HepG2 (cell line): ENCODE results near the gene C2CD4A. TPM values are rescaled to one million over a fixed set of nuclear protein-coding genes. Genes with fewer than 3 reads are reported as not detected.

Experiments
- ATAC-seq: fragments of 200-7000 bp; cut with Tn5 transposase; 3 replicates; pipeline ENCODE4 v1.9.1; 2020; ENCODE audit warnings: mild to moderate bottlenecking, moderate library complexity
- BruUV-seq: library from RNA; stranded (reverse); fragments of 400-500 nt; replicated peaks from 2 replicates; lab custom pipeline; 2021; lab: Mats Ljungman, UMichigan
- CTCF ChIA-PET: fragments of 300-600 bp; formaldehyde crosslinking; extraction: SDS; loops from one replicate; lab custom pipeline; 2021; ENCODE audit warnings: low total read pairs, inconsistent platforms, low intra/inter-chr PET ratio; lab: Yijun Ruan, JAX
- POLR2A ChIA-PET: fragments of 350-600 bp; sonication (Branson Sonifier 250); formaldehyde crosslinking; loops from one replicate; lab custom pipeline; 2020; ENCODE audit warnings: antibody characterized with exemption, inconsistent platforms; lab: Yijun Ruan, JAX
- DNase-seq: peaks from one replicate; pipeline ENCODE4 v3.0.0-alpha.2; 2015; ENCODE audit warnings: low spot score
- FAIRE-seq: peaks from 3 replicates; lab custom pipeline; 2011; peaks lifted over from hg19 to GRCh38; lab: Jason Lieb, UNC
- H2AFZ ChIP-seq: one replicate; pipeline ENCODE4 v1.6.1; 2011; ENCODE audit warnings: low read length, inconsistent platforms
- H3K27ac ChIP-seq: fragments of 300-600 bp; 3 replicates; pipeline ENCODE4 v1.8.0; 2011; ENCODE audit warnings: mixed run types, mild to moderate bottlenecking, mixed read lengths, low read length, inconsistent platforms; ENCODE audit not compliant: insufficient read depth; ENCODE audit errors: extremely low read length
- H3K27me3 ChIP-seq, 2 experiments: fragments of 200-600 bp in 1 of 2; 2 replicates in 1 of 2; 3 replicates in 1 of 2; pipeline versions ENCODE4 v1.6.0 to v1.8.0; 2011; ENCODE audit warnings: low read length in 2 of 2, mild to moderate bottlenecking in 2 of 2, moderate library complexity in 2 of 2, inconsistent platforms in 1 of 2; ENCODE audit not compliant: insufficient read depth in 2 of 2, control insufficient read depth in 1 of 2
- H3K36me3 ChIP-seq, 2 experiments: fragments of 200-600 bp in 1 of 2; replicated peaks in 1 of 2; 2 replicates in 1 of 2; 3 replicates in 1 of 2; pipeline versions ENCODE4 v1.5.1 to v1.8.0; 2011; ENCODE audit warnings: low read length in 2 of 2, inconsistent platforms in 1 of 2; ENCODE audit not compliant: insufficient read depth in 2 of 2, control insufficient read depth in 1 of 2
- H3K4me1 ChIP-seq: 2 replicates; pipeline ENCODE4 v1.5.1; 2012; ENCODE audit warnings: low read length, inconsistent platforms; ENCODE audit not compliant: insufficient read depth
- H3K4me2 ChIP-seq: 2 replicates; pipeline ENCODE4 v1.6.0; 2011; ENCODE audit warnings: low read depth, low read length, inconsistent platforms
- H3K4me3 ChIP-seq, 3 experiments: fragments of 200-600 bp in 1 of 3; sonication (generic), shearing (Covaris generic) in 1 of 3; replicated peaks in 1 of 3; 2 replicates each; pipeline ENCODE4 v1.5.1; 2011 to 2016; ENCODE audit warnings: low read length in 3 of 3, inconsistent platforms in 2 of 3, low read depth in 2 of 3, mild to moderate bottlenecking in 2 of 3, control low read depth in 1 of 3, mixed read lengths in 1 of 3; ENCODE audit not compliant: insufficient read depth in 1 of 3
- H3K79me2 ChIP-seq: one replicate; pipeline ENCODE4 v1.6.1; 2011; ENCODE audit warnings: low read length, inconsistent platforms; ENCODE audit not compliant: insufficient read depth
- H3K9ac ChIP-seq: 2 replicates; pipeline ENCODE4 v1.6.0; 2011; ENCODE audit warnings: mild to moderate bottlenecking, low read depth, low read length, inconsistent platforms; ENCODE audit not compliant: insufficient read depth
- H3K9me3 ChIP-seq: 2 replicates; pipeline ENCODE4 v1.5.1; 2012; ENCODE audit warnings: mild to moderate bottlenecking, low read length
- H4K20me1 ChIP-seq: 2 replicates; pipeline ENCODE4 v1.6.0; 2011; ENCODE audit warnings: inconsistent platforms, mild to moderate bottlenecking, low read length, moderate library complexity; ENCODE audit not compliant: insufficient read depth
- ARNTL ChIP-seq: sonication (generic); formaldehyde crosslinking; IDR thresholded peaks from 2 replicates; pipeline ENCODE4 v1.4.0; 2020; ENCODE audit warnings: mild to moderate bottlenecking, missing genetic modification reagents
- HOXA3 ChIP-seq: sonication (generic); formaldehyde crosslinking; IDR thresholded peaks from 2 replicates; pipeline ENCODE4 v1.5.0; 2020; ENCODE audit warnings: missing genetic modification reagents
- KAT8 ChIP-seq: IDR thresholded peaks from 2 replicates; pipeline ENCODE4 v1.6.1; 2016; ENCODE audit warnings: missing genetic modification reagents, missing compliant biosample characterization
- PBX2 ChIP-seq: IDR thresholded peaks from 2 replicates; pipeline ENCODE4 v1.6.1; 2016; ENCODE audit warnings: control low read depth
- PRDM10 ChIP-seq: sonication (generic); formaldehyde crosslinking; IDR thresholded peaks from 2 replicates; pipeline ENCODE4 v1.4.0; 2020; ENCODE audit warnings: low read depth, missing genetic modification reagents
- TAF15 ChIP-seq: fragments of 200-400 bp; formaldehyde crosslinking; IDR thresholded peaks from one replicate; pipeline ENCODE4 v1.6.1; 2018; ENCODE audit warnings: mild to moderate bottlenecking, low read depth, low read length; ENCODE audit not compliant: poor library complexity, severe bottlenecking
- TCF7 ChIP-seq: sonication (generic); IDR thresholded peaks from 2 replicates; pipeline ENCODE4 v1.6.1; 2016; ENCODE audit warnings: antibody characterized with exemption, low read depth
- ZBTB46 ChIP-seq: sonication (generic); formaldehyde crosslinking; IDR thresholded peaks from 2 replicates; pipeline ENCODE4 v1.4.0; 2020; ENCODE audit warnings: mild to moderate bottlenecking, missing genetic modification reagents, borderline replicate concordance
- ZNF142 ChIP-seq: sonication (generic); formaldehyde crosslinking; IDR thresholded peaks from 2 replicates; pipeline ENCODE4 v1.4.0; 2020; ENCODE audit warnings: missing genetic modification reagents
- ZNF160 ChIP-seq: sonication (generic); formaldehyde crosslinking; IDR thresholded peaks from 2 replicates; pipeline ENCODE4 v1.8.0; 2022; ENCODE audit warnings: mild to moderate bottlenecking, inconsistent platforms, missing genetic modification reagents
- ZNF292 ChIP-seq: sonication (generic); formaldehyde crosslinking; IDR thresholded peaks from 2 replicates; pipeline ENCODE4 v1.8.1; 2022; ENCODE audit warnings: mild to moderate bottlenecking, low read depth, missing genetic modification reagents, borderline replicate concordance
- ZNF678 ChIP-seq: sonication (generic); formaldehyde crosslinking; IDR thresholded peaks from 2 replicates; pipeline ENCODE4 v1.4.0; 2020; ENCODE audit warnings: mild to moderate bottlenecking, missing genetic modification reagents
- WGBS: methylation state at CpG from one replicate; pipeline ENCODE4 v1.1.6; 2017; ENCODE audit warnings: low lambda C conversion rate; 5-methylcytosine and 5-hydroxymethylcytosine counted together
- in situ Hi-C: cut with HindIII; loops from 2 replicates; pipeline ENCODE4 v1.10.0; 2017; ENCODE audit warnings: low pct_unique_long_range_greater_than_20kb; ENCODE audit not compliant: extremely low pct_ligation_motif_present
- intact Hi-C: fragments of 100-400 bp; cut with micrococcal nuclease; formaldehyde crosslinking; loops from one replicate; pipeline ENCODE4 v1.10.0; 2022; ENCODE audit not compliant: unreplicated experiment
- polyA plus RNA-seq, 8 experiments: library from polyadenylated mRNA; depleted of rRNA in 3 of 8; stranded (reverse) in 7 of 8; unstranded in 1 of 8; fragments of >200 nt; fragmentation: Illumina TruSeq in 4 of 8; extraction: Trizol in 4 of 8; gene quantifications; 2 replicates each; pipeline versions ENCODE4 v1.2.1 to v1.2.3, GENCODE V29; 2011 to 2016; ENCODE audit warnings: low read depth in 4 of 8, missing spikeins in 1 of 8, mixed read lengths in 1 of 8; ENCODE audit not compliant: insufficient read depth in 1 of 8
- total RNA-seq, 5 experiments: library from RNA; depleted of rRNA; stranded (reverse); fragments of >200 nt; fragmentation: Illumina TruSeq; extraction: Trizol; gene quantifications; 2 replicates each; pipeline ENCODE4 v1.2.3, GENCODE V29; 2016; ENCODE audit warnings: low read depth in 1 of 5

The C2CD4A gene
- total and polyA plus RNA-seq, 2 of the 13 experiments (the other 11 are each of a cell fraction or from before 2014, with no cell fraction given), result 0.20 TPM; not detected in 1

GRCh38 chr15:62051166-62051565, 15.6 kb upstream of the C2CD4A start:
- Histone ChIP-seq H3K27me3 (no peaks in the 10 kb centered on the region), H3K4me2 (no peak overlapping the region), H3K27ac (no peak overlapping the region), H3K9me3 (no peaks in the 10 kb centered on the region), H3K36me3 (no peaks in the 10 kb centered on the region), H3K79me2 (peaks cover 36% of the 10 kb centered on the region), H4K20me1 (no peaks in the 10 kb centered on the region), H3K4me1 (peaks cover 36% of the 10 kb centered on the region), H3K4me3 (no peak overlapping the region), H3K9ac (no peak overlapping the region), H2AFZ (no peak overlapping the region)
- DNase-seq (no peak), FAIRE-seq (no peak), ATAC-seq (no peak)
- BruUV-seq, result no TSS peak
- ChIA-PET CTCF (no interaction called here), POLR2A (no interaction called here)
- WGBS, result 95% methylated on average over 4 of the region's 4 CpGs
- intact Hi-C loops, result no loop called here
- in situ Hi-C loops, result no loop called here
- TF ChIP-seq PRDM10 (CRISPR knock-in tag), result no peak
- TF ChIP-seq TCF7, result no peak
- TF ChIP-seq ZNF292 (CRISPR knock-in tag), result no peak
- no peak for TF ChIP-seq PBX2 (CRISPR knock-in tag)
- TF ChIP-seq HOXA3, result no peak
- TF ChIP-seq TAF15, result no peak
- TF ChIP-seq ZBTB46 (CRISPR knock-in tag), result no peak
- no peak for TF ChIP-seq ZNF678
- no peak for TF ChIP-seq ARNTL (CRISPR knock-in tag)
- TF ChIP-seq ZNF142 (CRISPR knock-in tag), result no peak
- no peak for TF ChIP-seq ZNF160 (CRISPR knock-in tag)
- TF ChIP-seq KAT8 (CRISPR knock-in tag), result no peak
